Neural progenitor cell (in vitro differentiated cells): ENCODE results near the gene OR51D1. TPM values are rescaled to one million over a fixed set of nuclear protein-coding genes. Genes with fewer than 3 reads are reported as not detected.
A peak's percentile ranks its signal among the peaks of the same experiment; 100 is the strongest.

Source experiments
- DNase-seq: peaks from one replicate; pipeline ENCODE4 v3.0.0-alpha.2; 2016; ENCODE audit warnings: low spot score
- H2AFZ ChIP-seq: fragments of 200-600 bp; sonication (generic); replicated peaks from 2 replicates; pipeline ENCODE4 v1.6.1; 2016; ENCODE audit warnings: antibody characterized with exemption
- H3F3A ChIP-seq: fragments of 200-600 bp; sonication (generic); 2 replicates; pipeline ENCODE4 v1.6.1; 2016; ENCODE audit warnings: antibody characterized with exemption, low read depth
- H3K27ac ChIP-seq: fragments of 200-600 bp; sonication (generic); 2 replicates; pipeline ENCODE4 v1.5.1; 2016; ENCODE audit warnings: mild to moderate bottlenecking
- H3K27me3 ChIP-seq: fragments of 200-600 bp; sonication (generic); 2 replicates; pipeline ENCODE4 v1.6.1; 2016; ENCODE audit warnings: mild to moderate bottlenecking, moderate library complexity
- H3K36me3 ChIP-seq: fragments of 200-600 bp; sonication (generic); 2 replicates; pipeline ENCODE4 v1.5.1; 2016
- H3K4me1 ChIP-seq: fragments of 200-600 bp; sonication (generic); 2 replicates; pipeline ENCODE4 v1.6.1; 2016; ENCODE audit warnings: mixed run types
- H3K4me2 ChIP-seq: fragments of 200-600 bp; sonication (generic); 2 replicates; pipeline ENCODE4 v1.6.1; 2016
- H3K4me3 ChIP-seq: fragments of 200-600 bp; sonication (generic); 2 replicates; pipeline ENCODE4 v1.5.1; 2016
- H3K79me2 ChIP-seq: fragments of 200-600 bp; sonication (generic); 2 replicates; pipeline ENCODE4 v1.6.1; 2016; ENCODE audit warnings: low read depth
- H3K9ac ChIP-seq: fragments of 200-600 bp; sonication (generic); 2 replicates; pipeline ENCODE4 v1.6.1; 2016
- H3K9me3 ChIP-seq: fragments of 200-600 bp; sonication (generic); 2 replicates; pipeline ENCODE4 v1.5.1; 2016; ENCODE audit warnings: low read depth
- H4K20me1 ChIP-seq: fragments of 200-600 bp; sonication (generic); 2 replicates; pipeline ENCODE4 v1.6.1; 2016; ENCODE audit warnings: low read depth
- H3K27ac Mint-ChIP-seq: 3 replicates; pipeline ENCODE4 v1.8.0; 2021; ENCODE audit warnings: mixed read lengths
- H3K27me3 Mint-ChIP-seq: 2 replicates; pipeline ENCODE4 v1.8.0; 2022; ENCODE audit warnings: low read depth, mild to moderate bottlenecking, inconsistent platforms, moderate library complexity, mixed read lengths; ENCODE audit not compliant: insufficient read depth
- H3K36me3 Mint-ChIP-seq: 3 replicates; pipeline ENCODE4 v1.8.0; 2021; ENCODE audit warnings: mixed read lengths
- H3K4me1 Mint-ChIP-seq: 3 replicates; pipeline ENCODE4 v1.8.0; 2021; ENCODE audit warnings: mixed read lengths
- H3K4me3 Mint-ChIP-seq: 3 replicates; pipeline ENCODE4 v1.8.0; 2021; ENCODE audit warnings: mild to moderate bottlenecking, moderate library complexity, mixed read lengths
- H3K9me3 Mint-ChIP-seq: 3 replicates; pipeline ENCODE4 v1.8.0; 2020; ENCODE audit warnings: mixed read lengths
- EZH2 ChIP-seq: fragments of 200-600 bp; sonication (generic); IDR thresholded peaks from 2 replicates; pipeline ENCODE4 v1.6.1; 2017; ENCODE audit warnings: antibody characterized with exemption, mild to moderate bottlenecking, moderate library complexity
- EZH2phosphoT487 ChIP-seq: fragments of 200-600 bp; sonication (generic); IDR thresholded peaks from 2 replicates; pipeline ENCODE4 v1.6.1; 2017; ENCODE audit warnings: antibody characterized with exemption
- total RNA-seq: library from RNA; depleted of rRNA; stranded (reverse); fragments of >200 nt; gene quantifications from 2 replicates; pipeline ENCODE4 v1.2.3, GENCODE V29; 2015; ENCODE audit warnings: low replicate concordance
- TF ChIP-seq, protein P1 (sequence below): fragments of 200-600 bp; sonication (generic); IDR thresholded peaks from 2 replicates; pipeline ENCODE4 v1.5.1; 2017; ENCODE audit warnings: antibody characterized with exemption, mild to moderate bottlenecking

OR51D1 gene
- total RNA-seq, 1 donor from 2014 or later = not detected

DNA sequence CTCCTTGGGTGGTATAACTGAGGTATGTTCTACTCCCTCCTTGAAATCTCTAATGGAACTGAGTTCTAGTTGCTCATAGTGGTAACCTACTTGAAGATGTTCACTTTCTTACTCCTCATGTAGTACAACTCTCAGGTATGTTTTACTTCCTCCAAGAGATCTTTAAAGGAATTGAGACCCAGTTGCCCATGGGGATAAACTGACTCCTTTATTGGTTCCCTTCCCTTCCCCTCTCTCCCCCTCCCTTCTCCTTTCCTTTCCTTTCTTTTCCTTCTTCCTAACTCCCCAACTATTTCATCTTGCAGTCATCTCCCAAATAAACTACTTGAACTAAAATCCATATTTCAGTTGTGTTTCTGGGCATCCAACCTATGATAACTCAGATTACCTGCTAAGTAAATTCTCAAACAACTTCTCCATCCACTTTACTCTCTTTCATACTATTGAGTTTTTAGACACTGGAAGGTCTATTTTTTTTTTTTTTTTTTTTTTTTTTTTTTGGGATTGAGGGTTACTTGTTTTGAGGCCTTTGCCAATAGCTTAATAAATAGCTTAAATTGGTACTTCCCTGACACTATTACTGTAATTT lies 21.3 kb upstream of the OR51D1 start:
- Mint-ChIP-seq H3K27me3 (no peaks in the 10 kb centered on the region), H3K4me1 (peaks cover 3% of the 10 kb centered on the region), H3K36me3 (no peaks in the 10 kb centered on the region), H3K4me3 (no peak overlapping the region), H3K27ac (no peak overlapping the region), H3K9me3 (no peaks in the 10 kb centered on the region)
- Histone ChIP-seq H3K79me2 (no peaks in the 10 kb centered on the region), H3K9ac (no peak overlapping the region), H4K20me1 (no peaks in the 10 kb centered on the region), H3K27me3 (no peaks in the 10 kb centered on the region), H3K27ac (no peak overlapping the region), H3K36me3 (no peaks in the 10 kb centered on the region), H3K4me2 (no peak overlapping the region), H3K9me3 (no peaks in the 10 kb centered on the region), H3F3A (no peaks in the 10 kb centered on the region), H3K4me3 (no peak overlapping the region), H3K4me1 (no peaks in the 10 kb centered on the region), H2AFZ (no peak overlapping the region)
- no peak for DNase-seq
- TF ChIP-seq, protein P1, sequence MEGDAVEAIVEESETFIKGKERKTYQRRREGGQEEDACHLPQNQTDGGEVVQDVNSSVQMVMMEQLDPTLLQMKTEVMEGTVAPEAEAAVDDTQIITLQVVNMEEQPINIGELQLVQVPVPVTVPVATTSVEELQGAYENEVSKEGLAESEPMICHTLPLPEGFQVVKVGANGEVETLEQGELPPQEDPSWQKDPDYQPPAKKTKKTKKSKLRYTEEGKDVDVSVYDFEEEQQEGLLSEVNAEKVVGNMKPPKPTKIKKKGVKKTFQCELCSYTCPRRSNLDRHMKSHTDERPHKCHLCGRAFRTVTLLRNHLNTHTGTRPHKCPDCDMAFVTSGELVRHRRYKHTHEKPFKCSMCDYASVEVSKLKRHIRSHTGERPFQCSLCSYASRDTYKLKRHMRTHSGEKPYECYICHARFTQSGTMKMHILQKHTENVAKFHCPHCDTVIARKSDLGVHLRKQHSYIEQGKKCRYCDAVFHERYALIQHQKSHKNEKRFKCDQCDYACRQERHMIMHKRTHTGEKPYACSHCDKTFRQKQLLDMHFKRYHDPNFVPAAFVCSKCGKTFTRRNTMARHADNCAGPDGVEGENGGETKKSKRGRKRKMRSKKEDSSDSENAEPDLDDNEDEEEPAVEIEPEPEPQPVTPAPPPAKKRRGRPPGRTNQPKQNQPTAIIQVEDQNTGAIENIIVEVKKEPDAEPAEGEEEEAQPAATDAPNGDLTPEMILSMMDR = no peak
- TF ChIP-seq EZH2phosphoT487 (no peak), EZH2 (no peak)

GRCh38 chr11:4619514-4619913 lies 17.8 kb upstream of the OR51D1 start:
- H3F3A ChIP-seq = no peaks in the 10 kb centered on the region
- no peak overlapping the region for H3K4me3 ChIP-seq
- no peaks in the 10 kb centered on the region for H3K36me3 ChIP-seq
- H3K4me3 Mint-ChIP-seq = no peak overlapping the region
- no peaks in the 10 kb centered on the region for H4K20me1 ChIP-seq
- no peaks in the 10 kb centered on the region for H3K9me3 Mint-ChIP-seq
- H3K4me1 Mint-ChIP-seq = no peaks in the 10 kb centered on the region
- H3K27ac ChIP-seq = no peak overlapping the region
- no peaks in the 10 kb centered on the region for H3K9me3 ChIP-seq
- H3K27me3 Mint-ChIP-seq = no peaks in the 10 kb centered on the region
- no peak overlapping the region for H2AFZ ChIP-seq
- no peaks in the 10 kb centered on the region for H3K4me1 ChIP-seq
- no peak for DNase-seq
- H3K27ac Mint-ChIP-seq = no peak overlapping the region
- no peaks in the 10 kb centered on the region for H3K79me2 ChIP-seq
- no peak overlapping the region for H3K4me2 ChIP-seq
- TF ChIP-seq EZH2phosphoT487 = no peak
- TF ChIP-seq, protein P1 = no peak
- no peak for TF ChIP-seq EZH2
- no peaks in the 10 kb centered on the region for H3K36me3 Mint-ChIP-seq
- no peaks in the 10 kb centered on the region for H3K27me3 ChIP-seq
- H3K9ac ChIP-seq = no peak overlapping the region

GRCh38 chr11:4626207-4627099 lies 10.8 kb upstream of the OR51D1 start:
- H3K4me3 Mint-ChIP-seq = no peak overlapping the region
- Histone ChIP-seq H3K9me3 (no peaks in the 10 kb centered on the region), H4K20me1 (no peaks in the 10 kb centered on the region), H3F3A (no peaks in the 10 kb centered on the region), H3K9ac (no peak overlapping the region), H3K79me2 (no peaks in the 10 kb centered on the region), H3K36me3 (no peaks in the 10 kb centered on the region), H3K4me2 (no peak overlapping the region), H3K27ac (no peak overlapping the region), H3K4me3 (no peak overlapping the region), H3K4me1 (no peaks in the 10 kb centered on the region), H3K27me3 (no peaks in the 10 kb centered on the region), H2AFZ (peak overlapping the region; percentile 52)
- H3K9me3 Mint-ChIP-seq = no peaks in the 10 kb centered on the region
- no peaks in the 10 kb centered on the region for H3K27me3 Mint-ChIP-seq
- H3K4me1 Mint-ChIP-seq = no peaks in the 10 kb centered on the region
- no peaks in the 10 kb centered on the region for H3K36me3 Mint-ChIP-seq
- no peak overlapping the region for H3K27ac Mint-ChIP-seq
- no peak for TF ChIP-seq EZH2phosphoT487
- TF ChIP-seq, protein P1 = peak; percentile 85
- TF ChIP-seq EZH2 = no peak
- peak; percentile 92 for DNase-seq
